Measurements from ENCODE around the gene LMO1.

DNA sequence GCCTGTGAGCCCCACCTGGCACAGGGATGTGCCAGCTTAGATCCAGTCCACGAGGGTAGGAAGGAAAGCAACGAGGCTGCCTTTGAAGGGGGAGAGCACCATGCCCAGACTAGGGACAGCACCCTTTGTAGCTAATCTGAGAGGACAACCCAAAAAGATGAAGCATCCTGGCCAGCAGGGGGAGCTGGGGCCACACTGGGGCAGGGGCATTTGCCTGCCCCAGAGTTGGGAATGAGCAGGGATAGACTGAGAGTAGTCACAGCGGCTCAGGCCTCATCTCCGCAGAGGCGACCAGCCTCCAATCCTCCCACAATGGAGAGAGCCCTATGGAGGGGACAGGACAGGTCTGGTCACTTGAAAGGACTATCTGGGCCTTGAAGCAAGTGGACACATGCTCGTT, 16.4 kb downstream of the LMO1 start:
- TF ChIP-seq, protein P1, sequence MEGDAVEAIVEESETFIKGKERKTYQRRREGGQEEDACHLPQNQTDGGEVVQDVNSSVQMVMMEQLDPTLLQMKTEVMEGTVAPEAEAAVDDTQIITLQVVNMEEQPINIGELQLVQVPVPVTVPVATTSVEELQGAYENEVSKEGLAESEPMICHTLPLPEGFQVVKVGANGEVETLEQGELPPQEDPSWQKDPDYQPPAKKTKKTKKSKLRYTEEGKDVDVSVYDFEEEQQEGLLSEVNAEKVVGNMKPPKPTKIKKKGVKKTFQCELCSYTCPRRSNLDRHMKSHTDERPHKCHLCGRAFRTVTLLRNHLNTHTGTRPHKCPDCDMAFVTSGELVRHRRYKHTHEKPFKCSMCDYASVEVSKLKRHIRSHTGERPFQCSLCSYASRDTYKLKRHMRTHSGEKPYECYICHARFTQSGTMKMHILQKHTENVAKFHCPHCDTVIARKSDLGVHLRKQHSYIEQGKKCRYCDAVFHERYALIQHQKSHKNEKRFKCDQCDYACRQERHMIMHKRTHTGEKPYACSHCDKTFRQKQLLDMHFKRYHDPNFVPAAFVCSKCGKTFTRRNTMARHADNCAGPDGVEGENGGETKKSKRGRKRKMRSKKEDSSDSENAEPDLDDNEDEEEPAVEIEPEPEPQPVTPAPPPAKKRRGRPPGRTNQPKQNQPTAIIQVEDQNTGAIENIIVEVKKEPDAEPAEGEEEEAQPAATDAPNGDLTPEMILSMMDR (IDR thresholded peaks at IDR 0.05) = peak in 10 of 12 donors; percentile 12 to 49 (median 36)
- TF ChIP-seq POLR2A (IDR thresholded peaks at IDR 0.05) = no peak

Measured in heart left ventricle (tissue), 13 donors.